Measurements from ENCODE around the gene TRIO.

TRIO gene

DNA sequence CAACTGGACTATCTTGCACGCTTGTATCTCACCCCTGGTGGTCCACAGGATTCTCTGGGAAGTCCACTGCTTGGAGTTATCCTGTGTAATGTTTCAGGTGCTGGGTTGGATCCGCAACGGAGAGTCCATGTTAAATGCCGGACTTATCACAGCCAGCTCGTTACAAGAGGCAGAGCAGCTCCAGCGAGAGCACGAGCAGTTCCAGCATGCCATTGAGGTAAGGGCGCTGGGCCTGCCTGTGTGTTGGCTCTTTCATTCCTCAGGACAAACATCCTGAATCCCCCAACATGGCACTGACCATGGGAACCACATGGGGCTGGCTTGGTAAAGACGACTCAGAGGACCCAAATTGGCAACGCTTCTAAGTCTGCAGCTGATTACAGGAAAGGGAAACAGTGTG is 223.6 kb downstream of the TRIO start:
- no peak for DNase-seq (ENCODE audit: low read depth)
- TF ChIP-seq, protein P1, sequence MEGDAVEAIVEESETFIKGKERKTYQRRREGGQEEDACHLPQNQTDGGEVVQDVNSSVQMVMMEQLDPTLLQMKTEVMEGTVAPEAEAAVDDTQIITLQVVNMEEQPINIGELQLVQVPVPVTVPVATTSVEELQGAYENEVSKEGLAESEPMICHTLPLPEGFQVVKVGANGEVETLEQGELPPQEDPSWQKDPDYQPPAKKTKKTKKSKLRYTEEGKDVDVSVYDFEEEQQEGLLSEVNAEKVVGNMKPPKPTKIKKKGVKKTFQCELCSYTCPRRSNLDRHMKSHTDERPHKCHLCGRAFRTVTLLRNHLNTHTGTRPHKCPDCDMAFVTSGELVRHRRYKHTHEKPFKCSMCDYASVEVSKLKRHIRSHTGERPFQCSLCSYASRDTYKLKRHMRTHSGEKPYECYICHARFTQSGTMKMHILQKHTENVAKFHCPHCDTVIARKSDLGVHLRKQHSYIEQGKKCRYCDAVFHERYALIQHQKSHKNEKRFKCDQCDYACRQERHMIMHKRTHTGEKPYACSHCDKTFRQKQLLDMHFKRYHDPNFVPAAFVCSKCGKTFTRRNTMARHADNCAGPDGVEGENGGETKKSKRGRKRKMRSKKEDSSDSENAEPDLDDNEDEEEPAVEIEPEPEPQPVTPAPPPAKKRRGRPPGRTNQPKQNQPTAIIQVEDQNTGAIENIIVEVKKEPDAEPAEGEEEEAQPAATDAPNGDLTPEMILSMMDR (IDR thresholded peaks at IDR 0.05; ENCODE audit: control insufficient read depth, extremely low read depth, insufficient read depth), result no peak
- no peak overlapping the region for H3K4me3 ChIP-seq (ENCODE audit: low read depth, low read length)

DNA sequence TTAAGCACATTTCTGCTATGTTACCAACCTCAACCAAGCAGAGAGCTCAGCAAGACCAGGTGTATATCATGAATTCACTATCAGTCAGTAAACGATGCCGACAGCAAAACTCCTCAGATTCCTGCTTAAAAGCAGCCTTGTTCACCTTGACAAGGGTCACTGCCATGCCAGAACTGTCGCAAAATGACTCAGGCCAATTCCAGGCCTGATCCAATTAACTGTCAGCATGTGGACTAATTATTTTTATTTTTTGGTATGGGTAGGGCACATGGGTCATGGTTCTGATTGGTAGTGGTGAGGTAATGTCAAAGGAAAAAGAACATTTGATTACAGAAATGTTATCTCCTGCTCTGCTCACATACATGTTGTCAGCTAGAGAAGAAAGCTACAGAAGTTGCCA is 224.2 kb downstream of the TRIO start:
- TF ChIP-seq, protein P1 (IDR thresholded peaks at IDR 0.05; ENCODE audit: control insufficient read depth, extremely low read depth, insufficient read depth), result no peak
- no peak for DNase-seq (ENCODE audit: low read depth)
- H3K4me3 ChIP-seq (ENCODE audit: low read depth, low read length), result no peak overlapping the region

DNA sequence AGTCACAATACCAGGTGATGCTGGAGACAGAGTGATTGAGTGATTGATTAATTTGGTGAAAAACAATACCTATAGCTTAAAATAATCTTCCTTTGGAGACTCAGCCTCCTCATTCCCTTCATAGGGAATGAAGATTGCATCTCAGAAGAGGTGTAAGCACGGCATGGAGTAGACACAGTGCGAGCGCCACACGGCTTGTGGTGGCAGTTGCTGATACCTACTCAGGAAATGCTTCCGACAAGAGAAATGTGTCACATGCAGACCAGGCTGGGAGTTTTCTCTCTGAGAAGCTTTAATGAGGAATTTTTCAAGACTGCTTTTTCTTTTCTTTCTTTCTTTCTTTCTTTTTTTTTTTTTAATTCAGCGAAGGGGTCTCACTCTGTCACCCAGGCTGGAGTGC is 226.6 kb downstream of the TRIO start:
- TF ChIP-seq, protein P1 (IDR thresholded peaks at IDR 0.05; ENCODE audit: control insufficient read depth, extremely low read depth, insufficient read depth), result no peak
- no peak overlapping the region for H3K4me3 ChIP-seq (ENCODE audit: low read depth, low read length)
- DNase-seq (ENCODE audit: low read depth), result no peak

DNA sequence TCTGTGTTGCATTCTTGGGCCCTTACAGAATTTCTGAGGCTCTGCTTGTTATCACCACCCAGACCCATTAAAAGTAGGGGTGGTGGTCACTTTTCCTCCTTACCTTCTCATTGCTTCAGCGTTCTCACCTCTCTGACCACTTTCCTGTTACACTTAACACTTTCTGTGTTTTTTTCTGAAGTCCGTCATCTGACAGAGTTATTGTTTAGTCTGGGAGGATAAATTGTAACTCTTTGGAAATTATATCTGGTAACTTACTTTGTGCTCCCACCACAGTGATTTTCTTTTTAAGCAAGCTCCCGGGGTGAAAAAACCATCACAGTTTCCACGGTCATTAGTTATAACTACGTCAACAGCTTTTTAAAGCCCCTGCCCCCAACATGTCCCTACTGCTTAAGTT is 227.2 kb downstream of the TRIO start:
- TF ChIP-seq, protein P1 (IDR thresholded peaks at IDR 0.05; ENCODE audit: control insufficient read depth, extremely low read depth, insufficient read depth), result no peak
- no peak for DNase-seq (ENCODE audit: low read depth)

DNA sequence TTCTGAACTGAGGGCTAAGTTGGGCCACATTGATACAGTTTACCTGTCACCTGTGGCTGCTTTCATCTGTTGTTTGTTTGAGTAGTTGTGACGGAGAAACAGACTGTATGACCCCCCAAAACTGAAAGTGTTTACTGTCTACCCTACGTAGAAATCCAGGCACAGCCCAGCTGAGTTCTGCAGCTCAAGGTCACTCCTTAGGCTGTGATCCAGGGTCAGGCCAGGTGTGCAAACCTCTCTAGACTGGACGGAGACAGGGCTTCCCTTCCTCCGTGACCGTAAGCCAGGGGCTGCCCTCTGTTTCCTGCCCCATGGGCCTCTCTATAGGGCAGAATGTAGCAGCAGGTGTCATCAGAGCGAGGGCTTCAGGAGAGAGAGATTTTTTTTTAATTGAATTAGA is 230.5 kb downstream of the TRIO start:
- no peak overlapping the region for H3K4me3 ChIP-seq (ENCODE audit: low read depth, low read length)
- DNase-seq (ENCODE audit: low read depth), result no peak
- TF ChIP-seq, protein P1 (IDR thresholded peaks at IDR 0.05; ENCODE audit: control insufficient read depth, extremely low read depth, insufficient read depth), result no peak

More for the DNA sequence above, 227.2 kb downstream of the TRIO start:
- H3K4me3 ChIP-seq (ENCODE audit: low read depth, low read length), result no peak overlapping the region

DNA sequence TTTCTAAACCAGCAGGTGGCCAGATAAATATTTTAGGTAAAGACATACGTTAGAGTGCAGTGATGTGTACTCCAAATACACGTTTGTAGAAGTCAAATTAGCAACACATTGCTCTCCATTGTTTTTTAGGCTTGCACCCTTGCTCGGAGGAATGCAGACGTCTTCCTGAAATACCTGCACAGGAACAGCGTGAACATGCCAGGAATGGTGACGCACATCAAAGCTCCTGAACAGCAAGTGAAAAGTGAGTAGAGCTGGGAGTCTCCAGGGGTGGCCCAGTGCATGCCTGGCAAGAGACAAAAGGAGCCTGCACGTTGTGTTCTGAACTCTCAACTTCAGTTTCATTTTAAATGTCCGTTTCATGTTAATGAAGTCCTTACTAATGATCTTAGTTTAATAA is 231.0 kb downstream of the TRIO start:
- no peak overlapping the region for H3K4me3 ChIP-seq (ENCODE audit: low read depth, low read length)
- TF ChIP-seq, protein P1 (IDR thresholded peaks at IDR 0.05; ENCODE audit: control insufficient read depth, extremely low read depth, insufficient read depth), result no peak
- no peak for DNase-seq (ENCODE audit: low read depth)

DNA sequence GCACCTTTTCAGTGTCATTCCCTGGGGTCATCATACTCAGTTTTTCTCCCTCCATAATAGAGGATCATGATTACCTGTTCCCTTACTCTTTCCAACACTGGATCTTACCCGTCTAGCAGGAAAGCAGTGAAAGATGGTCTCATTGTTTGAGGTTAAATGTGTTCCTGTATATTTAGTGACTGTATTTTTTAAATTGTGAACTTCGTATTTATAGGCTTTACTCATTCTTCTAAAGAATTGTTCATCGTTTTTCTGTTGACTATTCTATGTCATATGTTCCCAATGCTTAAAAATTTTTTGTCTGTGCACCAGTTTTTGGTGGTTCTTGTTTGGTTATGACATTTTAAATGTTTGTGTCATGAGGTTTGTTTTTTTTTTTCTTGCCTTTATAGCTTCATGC is 233.6 kb downstream of the TRIO start:
- H3K4me3 ChIP-seq (ENCODE audit: low read depth, low read length), result no peak overlapping the region
- TF ChIP-seq, protein P1 (IDR thresholded peaks at IDR 0.05; ENCODE audit: control insufficient read depth, extremely low read depth, insufficient read depth), result no peak

More for the DNA sequence above, 233.6 kb downstream of the TRIO start:
- DNase-seq (ENCODE audit: low read depth), result no peak
